HepG2 (cell line): ENCODE data around the gene PCYT2. TPM values are rescaled to one million over a fixed set of nuclear protein-coding genes. Genes with fewer than 3 reads are reported as not detected.

ENCODE experiments used
- CREB1 ChIP-seq, 2 experiments: fragments of 450-650 bp in 1 of 2; IDR thresholded peaks; 2 replicates each; pipeline ENCODE4 v1.6.1; 2016 to 2017; ENCODE audit warnings: control low read depth in 1 of 2, mild to moderate bottlenecking in 1 of 2, missing compliant biosample characterization in 1 of 2, missing genetic modification characterization in 1 of 2
- JUNB ChIP-seq: sonication (generic); formaldehyde crosslinking; IDR thresholded peaks from 2 replicates; pipeline ENCODE4 v1.8.0; 2022; ENCODE audit warnings: missing genetic modification reagents, mild to moderate bottlenecking, borderline replicate concordance
- REXO4 ChIP-seq: sonication (generic); formaldehyde crosslinking; IDR thresholded peaks from 2 replicates; pipeline ENCODE4 v1.8.0; 2022; ENCODE audit warnings: missing genetic modification reagents, mild to moderate bottlenecking, borderline replicate concordance
- ZNF10 ChIP-seq: sonication (generic); formaldehyde crosslinking; IDR thresholded peaks from 2 replicates; pipeline ENCODE4 v1.4.0; 2020; ENCODE audit warnings: mild to moderate bottlenecking, low read depth, missing genetic modification reagents, borderline replicate concordance
- ZNF546 ChIP-seq: sonication (generic); formaldehyde crosslinking; conservative IDR thresholded peaks from 2 replicates; pipeline ENCODE4 v1.8.1; 2023; ENCODE audit warnings: mild to moderate bottlenecking, missing genetic modification reagents
- ZNF761 ChIP-seq: sonication (generic); formaldehyde crosslinking; conservative IDR thresholded peaks from 2 replicates; pipeline ENCODE4 v1.4.0; 2020; ENCODE audit warnings: mild to moderate bottlenecking, missing genetic modification reagents
- ZNF772 ChIP-seq: sonication (generic); formaldehyde crosslinking; IDR thresholded peaks from 2 replicates; pipeline ENCODE4 v1.5.0; 2020; ENCODE audit warnings: mild to moderate bottlenecking, missing genetic modification reagents
- ZSCAN30 ChIP-seq: sonication (generic); formaldehyde crosslinking; IDR thresholded peaks from 2 replicates; pipeline ENCODE4 v1.5.0; 2020; ENCODE audit warnings: mild to moderate bottlenecking, missing genetic modification reagents
- polyA plus RNA-seq, 8 experiments: library from polyadenylated mRNA; depleted of rRNA in 3 of 8; stranded (reverse) in 7 of 8; unstranded in 1 of 8; fragments of >200 nt; fragmentation: Illumina TruSeq in 4 of 8; extraction: Trizol in 4 of 8; gene quantifications; 2 replicates each; pipeline versions ENCODE4 v1.2.1 to v1.2.3, GENCODE V29; 2011 to 2016; ENCODE audit warnings: low read depth in 4 of 8, missing spikeins in 1 of 8, mixed read lengths in 1 of 8; ENCODE audit not compliant: insufficient read depth in 1 of 8
- total RNA-seq, 5 experiments: library from RNA; depleted of rRNA; stranded (reverse); fragments of >200 nt; fragmentation: Illumina TruSeq; extraction: Trizol; gene quantifications; 2 replicates each; pipeline ENCODE4 v1.2.3, GENCODE V29; 2016; ENCODE audit warnings: low read depth in 1 of 5
- TF ChIP-seq, protein P1 (sequence below): sonication (generic); formaldehyde crosslinking; IDR thresholded peaks from 2 replicates; pipeline ENCODE4 v1.4.0; 2020; ENCODE audit warnings: missing genetic modification reagents, borderline replicate concordance
- TF ChIP-seq, protein P2 (sequence below): sonication (generic); formaldehyde crosslinking; IDR thresholded peaks from 2 replicates; pipeline ENCODE4 v1.8.1; 2022; ENCODE audit warnings: low read depth, mild to moderate bottlenecking, missing genetic modification reagents
- TF ChIP-seq, protein P3 (sequence below): sonication (generic); formaldehyde crosslinking; IDR thresholded peaks from 2 replicates; pipeline ENCODE4 v1.5.0; 2020; ENCODE audit warnings: mild to moderate bottlenecking, missing genetic modification reagents, moderate library complexity
- TF ChIP-seq, protein P4 (sequence below): sonication (generic); formaldehyde crosslinking; IDR thresholded peaks from 2 replicates; pipeline ENCODE4 v1.5.1; 2020; ENCODE audit warnings: missing genetic modification reagents, mild to moderate bottlenecking, borderline replicate concordance
- TF ChIP-seq, protein P5 (sequence below): sonication (generic); formaldehyde crosslinking; IDR thresholded peaks from 2 replicates; pipeline ENCODE4 v1.5.1; 2020; ENCODE audit warnings: mild to moderate bottlenecking, moderate library complexity, missing genetic modification reagents

The PCYT2 gene
- total and polyA plus RNA-seq, 2 of the 13 experiments (the other 11 are each of a cell fraction or from before 2014, with no cell fraction given), result 147 to 297 TPM

DNA sequence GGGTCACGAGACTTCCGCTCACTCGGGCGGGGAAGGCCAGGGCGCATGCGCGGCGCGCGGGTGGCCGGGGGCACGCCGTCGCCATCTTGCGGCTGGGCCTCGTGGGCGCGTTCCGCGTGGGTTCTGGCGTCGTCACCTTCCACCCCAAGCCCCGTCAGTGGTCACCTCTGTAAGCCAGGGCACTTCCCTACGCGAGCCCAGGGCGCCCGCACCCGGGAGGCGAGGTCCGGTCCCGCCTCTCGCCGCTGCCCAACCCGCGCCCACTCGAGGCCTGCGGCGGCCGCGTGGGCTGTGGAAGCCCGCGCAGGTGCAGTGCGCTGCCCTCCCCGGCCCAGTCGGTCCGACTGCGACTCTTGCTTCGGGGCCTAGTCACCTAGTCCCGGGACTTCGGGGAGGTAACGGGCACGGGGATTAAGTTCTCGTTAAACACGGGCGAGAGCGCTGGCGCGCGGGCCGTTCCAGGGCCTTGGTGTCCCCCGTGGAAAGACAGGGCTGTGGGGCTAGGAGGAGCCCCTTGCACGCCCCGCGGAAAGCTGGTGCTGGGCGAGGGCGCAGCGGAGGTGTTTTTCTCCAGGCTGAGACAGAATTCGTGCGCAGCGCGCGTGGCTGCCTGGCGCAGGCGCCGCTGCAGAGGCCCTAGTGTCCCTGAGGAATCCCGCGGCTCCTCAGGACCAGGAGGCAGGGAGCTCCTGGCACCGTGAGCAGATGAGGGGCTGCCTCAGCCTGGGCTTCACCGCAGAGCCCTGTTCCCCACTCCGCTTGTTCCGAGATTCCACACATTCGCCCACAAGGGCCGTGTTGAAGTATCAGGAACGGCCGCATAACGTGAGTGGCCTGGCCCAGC is 39.6 kb downstream of the PCYT2 start (continued):
- TF ChIP-seq, protein P1, sequence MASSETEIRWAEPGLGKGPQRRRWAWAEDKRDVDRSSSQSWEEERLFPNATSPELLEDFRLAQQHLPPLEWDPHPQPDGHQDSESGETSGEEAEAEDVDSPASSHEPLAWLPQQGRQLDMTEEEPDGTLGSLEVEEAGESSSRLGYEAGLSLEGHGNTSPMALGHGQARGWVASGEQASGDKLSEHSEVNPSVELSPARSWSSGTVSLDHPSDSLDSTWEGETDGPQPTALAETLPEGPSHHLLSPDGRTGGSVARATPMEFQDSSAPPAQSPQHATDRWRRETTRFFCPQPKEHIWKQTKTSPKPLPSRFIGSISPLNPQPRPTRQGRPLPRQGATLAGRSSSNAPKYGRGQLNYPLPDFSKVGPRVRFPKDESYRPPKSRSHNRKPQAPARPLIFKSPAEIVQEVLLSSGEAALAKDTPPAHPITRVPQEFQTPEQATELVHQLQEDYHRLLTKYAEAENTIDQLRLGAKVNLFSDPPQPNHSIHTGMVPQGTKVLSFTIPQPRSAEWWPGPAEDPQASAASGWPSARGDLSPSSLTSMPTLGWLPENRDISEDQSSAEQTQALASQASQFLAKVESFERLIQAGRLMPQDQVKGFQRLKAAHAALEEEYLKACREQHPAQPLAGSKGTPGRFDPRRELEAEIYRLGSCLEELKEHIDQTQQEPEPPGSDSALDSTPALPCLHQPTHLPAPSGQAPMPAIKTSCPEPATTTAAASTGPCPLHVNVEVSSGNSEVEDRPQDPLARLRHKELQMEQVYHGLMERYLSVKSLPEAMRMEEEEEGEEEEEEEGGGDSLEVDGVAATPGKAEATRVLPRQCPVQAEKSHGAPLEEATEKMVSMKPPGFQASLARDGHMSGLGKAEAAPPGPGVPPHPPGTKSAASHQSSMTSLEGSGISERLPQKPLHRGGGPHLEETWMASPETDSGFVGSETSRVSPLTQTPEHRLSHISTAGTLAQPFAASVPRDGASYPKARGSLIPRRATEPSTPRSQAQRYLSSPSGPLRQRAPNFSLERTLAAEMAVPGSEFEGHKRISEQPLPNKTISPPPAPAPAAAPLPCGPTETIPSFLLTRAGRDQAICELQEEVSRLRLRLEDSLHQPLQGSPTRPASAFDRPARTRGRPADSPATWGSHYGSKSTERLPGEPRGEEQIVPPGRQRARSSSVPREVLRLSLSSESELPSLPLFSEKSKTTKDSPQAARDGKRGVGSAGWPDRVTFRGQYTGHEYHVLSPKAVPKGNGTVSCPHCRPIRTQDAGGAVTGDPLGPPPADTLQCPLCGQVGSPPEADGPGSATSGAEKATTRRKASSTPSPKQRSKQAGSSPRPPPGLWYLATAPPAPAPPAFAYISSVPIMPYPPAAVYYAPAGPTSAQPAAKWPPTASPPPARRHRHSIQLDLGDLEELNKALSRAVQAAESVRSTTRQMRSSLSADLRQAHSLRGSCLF (CRISPR knock-in tag), result no peak
- TF ChIP-seq CREB1 (IDR thresholded peaks at IDR 0.05) (peak; percentile 84), CREB1 (CRISPR knock-in tag; IDR thresholded peaks at IDR 0.05) (no peak), REXO4 (CRISPR knock-in tag) (peak; percentile 96; the same call in 1 of the 2 replicates), JUNB (peak; percentile 74), ZSCAN30 (CRISPR knock-in tag) (no peak), ZNF772 (CRISPR knock-in tag) (0 out of 2 replicates have a peak, but pooled peaks have one; percentile 81), ZNF546 (CRISPR knock-in tag) (peak; percentile 99), ZNF10 (CRISPR knock-in tag) (0 out of 2 replicates have a peak, but pooled peaks have one; percentile 84), ZNF761 (CRISPR knock-in tag) (peak; percentile 92)
- TF ChIP-seq, protein P2, sequence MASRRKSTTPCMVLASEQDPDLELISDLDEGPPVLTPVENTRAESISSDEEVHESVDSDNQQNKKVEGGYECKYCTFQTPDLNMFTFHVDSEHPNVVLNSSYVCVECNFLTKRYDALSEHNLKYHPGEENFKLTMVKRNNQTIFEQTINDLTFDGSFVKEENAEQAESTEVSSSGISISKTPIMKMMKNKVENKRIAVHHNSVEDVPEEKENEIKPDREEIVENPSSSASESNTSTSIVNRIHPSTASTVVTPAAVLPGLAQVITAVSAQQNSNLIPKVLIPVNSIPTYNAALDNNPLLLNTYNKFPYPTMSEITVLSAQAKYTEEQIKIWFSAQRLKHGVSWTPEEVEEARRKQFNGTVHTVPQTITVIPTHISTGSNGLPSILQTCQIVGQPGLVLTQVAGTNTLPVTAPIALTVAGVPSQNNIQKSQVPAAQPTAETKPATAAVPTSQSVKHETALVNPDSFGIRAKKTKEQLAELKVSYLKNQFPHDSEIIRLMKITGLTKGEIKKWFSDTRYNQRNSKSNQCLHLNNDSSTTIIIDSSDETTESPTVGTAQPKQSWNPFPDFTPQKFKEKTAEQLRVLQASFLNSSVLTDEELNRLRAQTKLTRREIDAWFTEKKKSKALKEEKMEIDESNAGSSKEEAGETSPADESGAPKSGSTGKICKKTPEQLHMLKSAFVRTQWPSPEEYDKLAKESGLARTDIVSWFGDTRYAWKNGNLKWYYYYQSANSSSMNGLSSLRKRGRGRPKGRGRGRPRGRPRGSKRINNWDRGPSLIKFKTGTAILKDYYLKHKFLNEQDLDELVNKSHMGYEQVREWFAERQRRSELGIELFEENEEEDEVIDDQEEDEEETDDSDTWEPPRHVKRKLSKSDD (CRISPR knock-in tag), result peak; percentile 96; the same call in 1 of the 2 replicates
- TF ChIP-seq, protein P3, sequence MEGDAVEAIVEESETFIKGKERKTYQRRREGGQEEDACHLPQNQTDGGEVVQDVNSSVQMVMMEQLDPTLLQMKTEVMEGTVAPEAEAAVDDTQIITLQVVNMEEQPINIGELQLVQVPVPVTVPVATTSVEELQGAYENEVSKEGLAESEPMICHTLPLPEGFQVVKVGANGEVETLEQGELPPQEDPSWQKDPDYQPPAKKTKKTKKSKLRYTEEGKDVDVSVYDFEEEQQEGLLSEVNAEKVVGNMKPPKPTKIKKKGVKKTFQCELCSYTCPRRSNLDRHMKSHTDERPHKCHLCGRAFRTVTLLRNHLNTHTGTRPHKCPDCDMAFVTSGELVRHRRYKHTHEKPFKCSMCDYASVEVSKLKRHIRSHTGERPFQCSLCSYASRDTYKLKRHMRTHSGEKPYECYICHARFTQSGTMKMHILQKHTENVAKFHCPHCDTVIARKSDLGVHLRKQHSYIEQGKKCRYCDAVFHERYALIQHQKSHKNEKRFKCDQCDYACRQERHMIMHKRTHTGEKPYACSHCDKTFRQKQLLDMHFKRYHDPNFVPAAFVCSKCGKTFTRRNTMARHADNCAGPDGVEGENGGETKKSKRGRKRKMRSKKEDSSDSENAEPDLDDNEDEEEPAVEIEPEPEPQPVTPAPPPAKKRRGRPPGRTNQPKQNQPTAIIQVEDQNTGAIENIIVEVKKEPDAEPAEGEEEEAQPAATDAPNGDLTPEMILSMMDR, result peak; percentile 74
- TF ChIP-seq, protein P4, sequence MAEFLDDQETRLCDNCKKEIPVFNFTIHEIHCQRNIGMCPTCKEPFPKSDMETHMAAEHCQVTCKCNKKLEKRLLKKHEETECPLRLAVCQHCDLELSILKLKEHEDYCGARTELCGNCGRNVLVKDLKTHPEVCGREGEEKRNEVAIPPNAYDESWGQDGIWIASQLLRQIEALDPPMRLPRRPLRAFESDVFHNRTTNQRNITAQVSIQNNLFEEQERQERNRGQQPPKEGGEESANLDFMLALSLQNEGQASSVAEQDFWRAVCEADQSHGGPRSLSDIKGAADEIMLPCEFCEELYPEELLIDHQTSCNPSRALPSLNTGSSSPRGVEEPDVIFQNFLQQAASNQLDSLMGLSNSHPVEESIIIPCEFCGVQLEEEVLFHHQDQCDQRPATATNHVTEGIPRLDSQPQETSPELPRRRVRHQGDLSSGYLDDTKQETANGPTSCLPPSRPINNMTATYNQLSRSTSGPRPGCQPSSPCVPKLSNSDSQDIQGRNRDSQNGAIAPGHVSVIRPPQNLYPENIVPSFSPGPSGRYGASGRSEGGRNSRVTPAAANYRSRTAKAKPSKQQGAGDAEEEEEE (CRISPR knock-in tag), result no peak
- TF ChIP-seq, protein P5, sequence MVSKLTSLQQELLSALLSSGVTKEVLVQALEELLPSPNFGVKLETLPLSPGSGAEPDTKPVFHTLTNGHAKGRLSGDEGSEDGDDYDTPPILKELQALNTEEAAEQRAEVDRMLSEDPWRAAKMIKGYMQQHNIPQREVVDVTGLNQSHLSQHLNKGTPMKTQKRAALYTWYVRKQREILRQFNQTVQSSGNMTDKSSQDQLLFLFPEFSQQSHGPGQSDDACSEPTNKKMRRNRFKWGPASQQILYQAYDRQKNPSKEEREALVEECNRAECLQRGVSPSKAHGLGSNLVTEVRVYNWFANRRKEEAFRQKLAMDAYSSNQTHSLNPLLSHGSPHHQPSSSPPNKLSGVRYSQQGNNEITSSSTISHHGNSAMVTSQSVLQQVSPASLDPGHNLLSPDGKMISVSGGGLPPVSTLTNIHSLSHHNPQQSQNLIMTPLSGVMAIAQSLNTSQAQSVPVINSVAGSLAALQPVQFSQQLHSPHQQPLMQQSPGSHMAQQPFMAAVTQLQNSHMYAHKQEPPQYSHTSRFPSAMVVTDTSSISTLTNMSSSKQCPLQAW, result 0 out of 2 replicates have a peak, but pooled peaks have one; percentile 38
